C4-2B (cell line): ENCODE data around the gene PPP1R12B.
"Not testable (repeated sequence)": the region's sequence is repeated elsewhere in the genome, so short reads cannot be mapped to it uniquely, and the experiment has no call there.

Experiments used
- H3K27ac ChIP-seq: fragments of 450-650 bp; 2 replicates; pipeline ENCODE4 v1.5.1; 2017
- CTCF ChIP-seq: fragments of 450-650 bp; conservative IDR thresholded peaks from 2 replicates; pipeline ENCODE4 v1.5.1; 2017; ENCODE audit warnings: mild to moderate bottlenecking
- ZFX ChIP-seq: fragments of 450-650 bp; IDR thresholded peaks from 2 replicates; pipeline ENCODE4 v1.6.1; 2017

The PPP1R12B gene

GRCh38 chr1:202411422-202411821 is 62.9 kb downstream of the PPP1R12B start:
- TF ChIP-seq CTCF (no peak), ZFX (no peak)
- no peak overlapping the region; the same call in 1 of the 2 replicates for H3K27ac ChIP-seq

GRCh38 chr1:202412421-202412820 is 63.9 kb downstream of the PPP1R12B start:
- not testable (repeated sequence) for H3K27ac ChIP-seq

GRCh38 chr1:202416641-202417040 is 68.1 kb downstream of the PPP1R12B start:
- no peak overlapping the region for H3K27ac ChIP-seq
- TF ChIP-seq CTCF: no peak
- TF ChIP-seq ZFX: no peak

GRCh38 chr1:202417141-202417540 is 68.6 kb downstream of the PPP1R12B start:
- not testable (repeated sequence) for H3K27ac ChIP-seq

- H3K27ac ChIP-seq: not testable (repeated sequence)
These were observed 69.3 kb downstream of the PPP1R12B start for GRCh38 chr1:202417762-202418201.

GRCh38 chr1:202419731-202420130 is 71.2 kb downstream of the PPP1R12B start:
- H3K27ac ChIP-seq: not testable (repeated sequence)

- not testable (repeated sequence) for H3K27ac ChIP-seq
These were observed 72.1 kb downstream of the PPP1R12B start for GRCh38 chr1:202420422-202421094.

GRCh38 chr1:202422709-202423108 is 74.2 kb downstream of the PPP1R12B start:
- H3K27ac ChIP-seq: not testable (repeated sequence)

GRCh38 chr1:202424260-202424659 is 75.8 kb downstream of the PPP1R12B start:
- H3K27ac ChIP-seq: not testable (repeated sequence)

GRCh38 chr1:202430111-202430510 is 81.6 kb downstream of the PPP1R12B start:
- not testable (repeated sequence) for H3K27ac ChIP-seq

GRCh38 chr1:202432338-202432737 is 83.8 kb downstream of the PPP1R12B start:
- not testable (repeated sequence) for H3K27ac ChIP-seq

GRCh38 chr1:202433155-202434043 is 84.9 kb downstream of the PPP1R12B start:
- TF ChIP-seq CTCF (no peak), ZFX (no peak)
- no peak overlapping the region for H3K27ac ChIP-seq
